Upper lobe of left lung (tissue), 6 donors: ENCODE data around the gene PNN. TPM values are rescaled to one million over a fixed set of nuclear protein-coding genes. Genes with fewer than 3 reads are reported as not detected.

Source experiments
- ATAC-seq, 2 donors: fragments of 200-7000 bp; cut with Tn5 transposase; one replicate each; pipeline ENCODE4 v1.9.1; 2022; ENCODE audit warnings: mild to moderate bottlenecking in 2 of 2, moderate library complexity in 2 of 2; ENCODE audit not compliant: low FRiP score in 2 of 2
- DNase-seq, 2 donors: peaks; one replicate each; pipeline ENCODE4 v3.0.0-alpha.2; 2019 to 2020
- H3K27ac ChIP-seq, 4 donors: fragments of 200-600 bp; sonication (generic); one replicate each; pipeline ENCODE4 v1.5.1; 2016 to 2019
- H3K27me3 ChIP-seq, 4 donors: fragments of 200-600 bp; sonication (generic); one replicate each; pipeline ENCODE4 v1.5.1; 2017 to 2019
- H3K36me3 ChIP-seq, 4 donors: fragments of 200-600 bp; sonication (generic); one replicate each; pipeline ENCODE4 v1.5.1; 2016 to 2019
- H3K4me1 ChIP-seq, 4 donors: fragments of 200-600 bp; sonication (generic); one replicate each; pipeline ENCODE4 v1.5.1; 2018 to 2019
- H3K4me3 ChIP-seq, 4 donors: fragments of 200-600 bp; sonication (generic); one replicate each; pipeline ENCODE4 v1.5.1; 2017 to 2019; ENCODE audit warnings: mild to moderate bottlenecking in 2 of 4, moderate library complexity in 1 of 4
- H3K9me3 ChIP-seq, 4 donors: fragments of 200-600 bp; sonication (generic); one replicate each; pipeline ENCODE4 v1.5.1; 2018 to 2019
- CTCF ChIP-seq, 6 experiments: fragments of 450-650 bp in 4 of 6; fragments of 200-600 bp in 2 of 6; sonication (generic) in 2 of 6; IDR thresholded peaks; one replicate each; pipeline ENCODE4 v1.5.1; 2016 to 2019; ENCODE audit warnings: antibody characterized with exemption in 6 of 6
- EP300 ChIP-seq, 4 donors: sonication (generic); formaldehyde crosslinking; IDR thresholded peaks; one replicate each; pipeline ENCODE4 v1.5.1; 2017; ENCODE audit warnings: antibody characterized with exemption in 4 of 4, control low read depth in 2 of 4
- POLR2A ChIP-seq, 4 donors: fragments of 450-650 bp; IDR thresholded peaks; one replicate each; pipeline ENCODE4 v1.5.1; 2016 to 2017; ENCODE audit warnings: antibody characterized with exemption in 4 of 4, mild to moderate bottlenecking in 2 of 4
- POLR2AphosphoS5 ChIP-seq, 2 donors: sonication (generic); formaldehyde crosslinking; IDR thresholded peaks; one replicate each; pipeline ENCODE4 v1.5.1; 2017; ENCODE audit warnings: antibody characterized with exemption in 2 of 2
- WGBS, 2 donors: methylation state at CpG; one replicate each; pipeline ENCODE4 v1.1.5; 2017 to 2018; 5-methylcytosine and 5-hydroxymethylcytosine counted together
- total RNA-seq, 6 donors: library from RNA; depleted of rRNA in 4 of 6; stranded (reverse); fragments of >200 nt in 4 of 6; gene quantifications; one replicate each; pipeline versions ENCODE4 v1.1.0 to v1.2.1, GENCODE V29; 2016 to 2021
- donor health status: DM: no; HTN: no; CAD: no; lungs with moderate emphysema.
- donor health status: DM: no; HTN: yes; CAD: no; lungs with severe emphysema.

The PNN gene
- total RNA-seq, 6 donors from 2014 or later: 24.9 to 177 (median 46.7) TPM

- WGBS, 2 donors: 81 to 86% methylated on average over 15 of the region's 15 CpGs
- Histone ChIP-seq H3K4me1 (no peaks in the 10 kb centered on the region), H3K4me3 (no peak overlapping the region), H3K27ac (no peak overlapping the region), H3K36me3 (no peaks in the 10 kb centered on the region), H3K9me3 (no peaks in the 10 kb centered on the region), H3K27me3 (no peaks in the 10 kb centered on the region)
- DNase-seq (no peak), ATAC-seq (no peak)
- TF ChIP-seq POLR2AphosphoS5 (IDR thresholded peaks at IDR 0.05): no peak
- no peak for TF ChIP-seq CTCF (IDR thresholded peaks at IDR 0.05)
- TF ChIP-seq POLR2A (IDR thresholded peaks at IDR 0.05): no peak
- TF ChIP-seq EP300 (IDR thresholded peaks at IDR 0.05): no peak
Measured at GRCh38 chr14:39211109-39211741, 36.2 kb downstream of the PNN start.

GRCh38 chr14:39212034-39212433, 37.0 kb downstream of the PNN start:
- H3K36me3 ChIP-seq: no peaks in the 10 kb centered on the region
- no peaks in the 10 kb centered on the region for H3K4me1 ChIP-seq
- ATAC-seq (peak in 1 of 2 donors; percentile 11), DNase-seq (no peak)
- no peak for TF ChIP-seq CTCF (IDR thresholded peaks at IDR 0.05)
- TF ChIP-seq EP300 (IDR thresholded peaks at IDR 0.05): no peak
- no peak for TF ChIP-seq POLR2AphosphoS5 (IDR thresholded peaks at IDR 0.05)
- TF ChIP-seq POLR2A (IDR thresholded peaks at IDR 0.05): no peak
- no peaks in the 10 kb centered on the region for H3K27me3 ChIP-seq
- WGBS, 2 donors: 77% methylated on average over 3 of the region's 3 CpGs; no CpG with 5 or more reads in 1 of the 2 donors
- H3K27ac ChIP-seq: no peak overlapping the region
- H3K9me3 ChIP-seq: no peaks in the 10 kb centered on the region
- no peak overlapping the region for H3K4me3 ChIP-seq

- no peaks in the 10 kb centered on the region for H3K36me3 ChIP-seq
- WGBS, 2 donors: 44 to 92% methylated on average over 1 of the region's 1 CpG
Measured at GRCh38 chr14:39212693-39213092, 37.6 kb downstream of the PNN start.

GRCh38 chr14:39217214-39217879, 42.3 kb downstream of the PNN start:
- Histone ChIP-seq H3K9me3 (no peaks in the 10 kb centered on the region), H3K27me3 (no peaks in the 10 kb centered on the region), H3K27ac (no peak overlapping the region), H3K36me3 (no peaks in the 10 kb centered on the region), H3K4me1 (no peaks in the 10 kb centered on the region), H3K4me3 (no peak overlapping the region)
- TF ChIP-seq EP300 (IDR thresholded peaks at IDR 0.05): no peak
- no peak for TF ChIP-seq CTCF (IDR thresholded peaks at IDR 0.05)
- TF ChIP-seq POLR2A (IDR thresholded peaks at IDR 0.05): no peak
- no peak for TF ChIP-seq POLR2AphosphoS5 (IDR thresholded peaks at IDR 0.05)
- 69 to 70% methylated on average over 8 of the region's 8 CpGs for WGBS, 2 donors
- ATAC-seq: no peak
- DNase-seq: no peak

More at GRCh38 chr14:39212693-39213092, 37.6 kb downstream of the PNN start:
- no peaks in the 10 kb centered on the region for H3K9me3 ChIP-seq
- no peaks in the 10 kb centered on the region for H3K4me1 ChIP-seq
- ATAC-seq: no peak
- no peak overlapping the region for H3K4me3 ChIP-seq
- no peak for TF ChIP-seq EP300 (IDR thresholded peaks at IDR 0.05)
- TF ChIP-seq POLR2AphosphoS5 (IDR thresholded peaks at IDR 0.05): no peak
- no peak for TF ChIP-seq POLR2A (IDR thresholded peaks at IDR 0.05)
- TF ChIP-seq CTCF (IDR thresholded peaks at IDR 0.05): no peak
- no peaks in the 10 kb centered on the region for H3K27me3 ChIP-seq
- no peak for DNase-seq
- no peak overlapping the region for H3K27ac ChIP-seq
